Bronchial epithelial cell (primary cell): ENCODE measurements around the gene MAGEC3. TPM values are rescaled to one million over a fixed set of nuclear protein-coding genes. Genes with fewer than 3 reads are reported as not detected.

Source experiments
- DNase-seq: peaks from one replicate; pipeline ENCODE4 v3.0.0-alpha.2; 2010; ENCODE audit warnings: low read depth
- FAIRE-seq: peaks from 2 replicates; lab custom pipeline; 2011; peaks lifted over from hg19 to GRCh38; lab: Jason Lieb, UNC
- H3K27me3 ChIP-seq: 2 replicates; pipeline ENCODE4 v1.5.1; 2011; ENCODE audit warnings: low read length; ENCODE audit not compliant: control insufficient read depth, insufficient read depth
- H3K36me3 ChIP-seq: 2 replicates; pipeline ENCODE4 v1.5.1; 2011; ENCODE audit warnings: low read length; ENCODE audit not compliant: control insufficient read depth, insufficient read depth
- H3K4me3 ChIP-seq: 2 replicates; pipeline ENCODE4 v1.5.1; 2011; ENCODE audit warnings: mild to moderate bottlenecking, low read depth, low read length, control low read depth
- CTCF ChIP-seq: IDR thresholded peaks from 2 replicates; pipeline ENCODE4 v1.5.1; 2011; ENCODE audit warnings: mild to moderate bottlenecking, moderate library complexity, low read length, control low read depth, inconsistent platforms; ENCODE audit not compliant: insufficient read depth, severe bottlenecking
- total RNA-seq: library from RNA; depleted of rRNA; stranded (reverse); fragments of >200 nt; gene quantifications from 2 replicates; pipeline ENCODE4 v1.2.1, GENCODE V29; 2014

The MAGEC3 gene
- total RNA-seq, 1 donor from 2014 or later = not detected

DNA sequence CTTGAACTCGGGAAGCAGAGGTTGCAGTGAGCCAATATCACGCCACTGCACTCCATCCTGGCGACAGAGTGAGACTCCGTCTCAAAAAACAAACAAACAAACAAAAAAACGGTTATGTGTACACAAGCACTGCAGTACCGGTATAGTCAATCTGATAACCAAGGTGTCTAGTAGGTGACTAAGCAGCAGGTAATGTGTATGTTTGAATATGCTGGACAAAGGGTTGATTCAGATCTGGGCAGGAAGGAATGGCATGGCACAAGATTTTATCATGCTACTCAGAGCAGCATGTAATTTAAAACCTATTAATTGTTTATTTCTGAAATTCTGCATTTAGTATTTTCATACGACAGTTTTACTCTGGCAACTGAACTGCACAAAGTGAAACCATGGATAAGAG, 107.3 kb downstream of the MAGEC3 start:
- Histone ChIP-seq H3K27me3 (no peaks in the 10 kb centered on the region), H3K4me3 (no peak overlapping the region), H3K36me3 (no peaks in the 10 kb centered on the region)
- DNase-seq (peak; percentile 54), FAIRE-seq (no peak)
- no peak for TF ChIP-seq CTCF

- no peak for FAIRE-seq
- no peak for TF ChIP-seq CTCF
These were observed 109.2 kb downstream of the MAGEC3 start for GRCh38 chrX:141947350-141947749.

More at GRCh38 chrX:141947350-141947749, 109.2 kb downstream of the MAGEC3 start:
- no peak overlapping the region for H3K4me3 ChIP-seq
- DNase-seq = no peak
- H3K36me3 ChIP-seq = no peaks in the 10 kb centered on the region
- no peaks in the 10 kb centered on the region for H3K27me3 ChIP-seq

Other genes with a start within 250 kb of the MAGEC3 start
- not detected in 2 replicates for gene SPANXA2, start 248.6 kb upstream of the MAGEC3 start, total RNA-seq
- gene SPANXD, start 139.6 kb upstream of the MAGEC3 start, total RNA-seq = not detected in 2 replicates
- gene MAGEC1, start 65.6 kb downstream of the MAGEC3 start, total RNA-seq = not detected in 2 replicates